ENCODE results near the gene CCDC159.
A peak's percentile ranks its signal among the peaks of the same experiment; 100 is the strongest.

The CCDC159 gene

DNA sequence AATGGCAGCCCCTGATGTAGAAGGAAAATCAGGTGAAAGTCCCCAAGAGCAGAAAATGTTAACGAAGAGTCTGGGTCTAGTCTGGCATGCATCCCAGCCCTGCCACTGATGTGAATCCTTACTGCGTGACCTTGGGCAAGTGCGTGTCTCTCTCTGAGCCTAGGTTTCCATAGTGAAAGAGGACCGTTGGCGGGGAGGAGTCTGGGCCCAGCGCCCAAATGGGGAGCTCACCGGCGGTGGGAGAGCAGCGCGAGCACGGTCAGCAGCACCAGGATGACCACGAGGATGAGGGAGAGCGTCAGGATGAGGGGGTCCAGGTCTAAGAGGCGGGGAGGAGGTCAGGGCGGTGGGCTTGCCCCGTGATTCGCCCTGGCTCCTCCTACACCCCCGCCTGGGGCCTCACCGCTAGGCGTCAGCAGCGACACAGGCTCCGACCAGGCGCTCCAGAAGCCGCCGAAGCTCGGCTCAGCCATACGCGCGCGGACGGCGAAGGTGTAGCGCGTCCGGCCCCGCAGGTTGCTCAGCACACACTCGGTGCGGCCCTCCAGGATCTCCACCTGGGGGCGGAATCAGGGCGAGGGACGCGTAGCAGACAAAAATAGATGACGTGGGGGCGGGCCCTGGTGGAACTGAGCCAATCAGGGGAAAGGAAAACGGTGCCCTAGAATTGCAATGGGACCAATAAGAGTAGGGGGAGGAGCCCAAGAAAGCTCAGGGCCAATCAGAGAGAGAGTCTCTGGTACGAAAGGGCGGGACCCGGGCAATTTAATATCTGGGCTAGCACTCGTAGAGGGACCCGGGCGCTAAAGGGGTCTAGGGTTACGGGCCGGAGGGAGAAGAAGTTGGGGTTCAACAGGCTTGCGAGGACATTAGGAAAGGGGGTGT lies 34.6 kb downstream of the CCDC159 start (continued):
- TF ChIP-seq, protein P1, sequence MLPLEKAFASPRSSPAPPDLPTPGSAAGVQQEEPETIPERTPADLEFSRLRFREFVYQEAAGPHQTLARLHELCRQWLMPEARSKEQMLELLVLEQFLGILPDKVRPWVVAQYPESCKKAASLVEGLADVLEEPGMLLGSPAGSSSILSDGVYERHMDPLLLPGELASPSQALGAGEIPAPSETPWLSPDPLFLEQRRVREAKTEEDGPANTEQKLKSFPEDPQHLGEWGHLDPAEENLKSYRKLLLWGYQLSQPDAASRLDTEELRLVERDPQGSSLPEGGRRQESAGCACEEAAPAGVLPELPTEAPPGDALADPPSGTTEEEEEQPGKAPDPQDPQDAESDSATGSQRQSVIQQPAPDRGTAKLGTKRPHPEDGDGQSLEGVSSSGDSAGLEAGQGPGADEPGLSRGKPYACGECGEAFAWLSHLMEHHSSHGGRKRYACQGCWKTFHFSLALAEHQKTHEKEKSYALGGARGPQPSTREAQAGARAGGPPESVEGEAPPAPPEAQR (tag by site-specific recombination; IDR thresholded peaks at IDR 0.05): no peak
- no peak for TF ChIP-seq KLF10 (tag by site-specific recombination; IDR thresholded peaks at IDR 0.05)
- TF ChIP-seq GLIS2 (tag by site-specific recombination; IDR thresholded peaks at IDR 0.05): peak; percentile 85
- TF ChIP-seq, protein P2, sequence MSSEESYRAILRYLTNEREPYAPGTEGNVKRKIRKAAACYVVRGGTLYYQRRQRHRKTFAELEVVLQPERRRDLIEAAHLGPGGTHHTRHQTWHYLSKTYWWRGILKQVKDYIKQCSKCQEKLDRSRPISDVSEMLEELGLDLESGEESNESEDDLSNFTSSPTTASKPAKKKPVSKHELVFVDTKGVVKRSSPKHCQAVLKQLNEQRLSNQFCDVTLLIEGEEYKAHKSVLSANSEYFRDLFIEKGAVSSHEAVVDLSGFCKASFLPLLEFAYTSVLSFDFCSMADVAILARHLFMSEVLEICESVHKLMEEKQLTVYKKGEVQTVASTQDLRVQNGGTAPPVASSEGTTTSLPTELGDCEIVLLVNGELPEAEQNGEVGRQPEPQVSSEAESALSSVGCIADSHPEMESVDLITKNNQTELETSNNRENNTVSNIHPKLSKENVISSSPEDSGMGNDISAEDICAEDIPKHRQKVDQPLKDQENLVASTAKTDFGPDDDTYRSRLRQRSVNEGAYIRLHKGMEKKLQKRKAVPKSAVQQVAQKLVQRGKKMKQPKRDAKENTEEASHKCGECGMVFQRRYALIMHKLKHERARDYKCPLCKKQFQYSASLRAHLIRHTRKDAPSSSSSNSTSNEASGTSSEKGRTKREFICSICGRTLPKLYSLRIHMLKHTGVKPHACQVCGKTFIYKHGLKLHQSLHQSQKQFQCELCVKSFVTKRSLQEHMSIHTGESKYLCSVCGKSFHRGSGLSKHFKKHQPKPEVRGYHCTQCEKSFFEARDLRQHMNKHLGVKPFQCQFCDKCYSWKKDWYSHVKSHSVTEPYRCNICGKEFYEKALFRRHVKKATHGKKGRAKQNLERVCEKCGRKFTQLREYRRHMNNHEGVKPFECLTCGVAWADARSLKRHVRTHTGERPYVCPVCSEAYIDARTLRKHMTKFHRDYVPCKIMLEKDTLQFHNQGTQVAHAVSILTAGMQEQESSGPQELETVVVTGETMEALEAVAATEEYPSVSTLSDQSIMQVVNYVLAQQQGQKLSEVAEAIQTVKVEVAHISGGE (tag by site-specific recombination; conservative IDR thresholded peaks at IDR 0.05; ENCODE audit: low read depth): peak; percentile 65
- TF ChIP-seq, protein P3, sequence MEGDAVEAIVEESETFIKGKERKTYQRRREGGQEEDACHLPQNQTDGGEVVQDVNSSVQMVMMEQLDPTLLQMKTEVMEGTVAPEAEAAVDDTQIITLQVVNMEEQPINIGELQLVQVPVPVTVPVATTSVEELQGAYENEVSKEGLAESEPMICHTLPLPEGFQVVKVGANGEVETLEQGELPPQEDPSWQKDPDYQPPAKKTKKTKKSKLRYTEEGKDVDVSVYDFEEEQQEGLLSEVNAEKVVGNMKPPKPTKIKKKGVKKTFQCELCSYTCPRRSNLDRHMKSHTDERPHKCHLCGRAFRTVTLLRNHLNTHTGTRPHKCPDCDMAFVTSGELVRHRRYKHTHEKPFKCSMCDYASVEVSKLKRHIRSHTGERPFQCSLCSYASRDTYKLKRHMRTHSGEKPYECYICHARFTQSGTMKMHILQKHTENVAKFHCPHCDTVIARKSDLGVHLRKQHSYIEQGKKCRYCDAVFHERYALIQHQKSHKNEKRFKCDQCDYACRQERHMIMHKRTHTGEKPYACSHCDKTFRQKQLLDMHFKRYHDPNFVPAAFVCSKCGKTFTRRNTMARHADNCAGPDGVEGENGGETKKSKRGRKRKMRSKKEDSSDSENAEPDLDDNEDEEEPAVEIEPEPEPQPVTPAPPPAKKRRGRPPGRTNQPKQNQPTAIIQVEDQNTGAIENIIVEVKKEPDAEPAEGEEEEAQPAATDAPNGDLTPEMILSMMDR (tag by site-specific recombination; IDR thresholded peaks at IDR 0.05): peak; percentile 97
- TF ChIP-seq KLF1 (tag by site-specific recombination; IDR thresholded peaks at IDR 0.05): no peak
- no peak; the same call in 1 of the 2 replicates for TF ChIP-seq ZNF600 (tag by site-specific recombination; IDR thresholded peaks at IDR 0.05)
- TF ChIP-seq SP7 (tag by site-specific recombination; IDR thresholded peaks at IDR 0.05): no peak
- TF ChIP-seq, protein P4, sequence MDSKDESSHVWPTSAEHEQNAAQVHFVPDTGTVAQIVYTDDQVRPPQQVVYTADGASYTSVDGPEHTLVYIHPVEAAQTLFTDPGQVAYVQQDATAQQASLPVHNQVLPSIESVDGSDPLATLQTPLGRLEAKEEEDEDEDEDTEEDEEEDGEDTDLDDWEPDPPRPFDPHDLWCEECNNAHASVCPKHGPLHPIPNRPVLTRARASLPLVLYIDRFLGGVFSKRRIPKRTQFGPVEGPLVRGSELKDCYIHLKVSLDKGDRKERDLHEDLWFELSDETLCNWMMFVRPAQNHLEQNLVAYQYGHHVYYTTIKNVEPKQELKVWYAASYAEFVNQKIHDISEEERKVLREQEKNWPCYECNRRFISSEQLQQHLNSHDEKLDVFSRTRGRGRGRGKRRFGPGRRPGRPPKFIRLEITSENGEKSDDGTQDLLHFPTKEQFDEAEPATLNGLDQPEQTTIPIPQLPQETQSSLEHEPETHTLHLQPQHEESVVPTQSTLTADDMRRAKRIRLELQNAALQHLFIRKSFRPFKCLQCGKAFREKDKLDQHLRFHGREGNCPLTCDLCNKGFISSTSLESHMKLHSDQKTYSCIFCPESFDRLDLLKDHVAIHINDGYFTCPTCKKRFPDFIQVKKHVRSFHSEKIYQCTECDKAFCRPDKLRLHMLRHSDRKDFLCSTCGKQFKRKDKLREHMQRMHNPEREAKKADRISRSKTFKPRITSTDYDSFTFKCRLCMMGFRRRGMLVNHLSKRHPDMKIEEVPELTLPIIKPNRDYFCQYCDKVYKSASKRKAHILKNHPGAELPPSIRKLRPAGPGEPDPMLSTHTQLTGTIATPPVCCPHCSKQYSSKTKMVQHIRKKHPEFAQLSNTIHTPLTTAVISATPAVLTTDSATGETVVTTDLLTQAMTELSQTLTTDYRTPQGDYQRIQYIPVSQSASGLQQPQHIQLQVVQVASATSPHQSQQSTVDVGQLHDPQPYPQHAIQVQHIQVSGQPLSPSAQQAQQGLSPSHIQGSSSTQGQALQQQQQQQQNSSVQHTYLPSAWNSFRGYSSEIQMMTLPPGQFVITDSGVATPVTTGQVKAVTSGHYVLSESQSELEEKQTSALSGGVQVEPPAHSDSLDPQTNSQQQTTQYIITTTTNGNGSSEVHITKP (tag by site-specific recombination; IDR thresholded peaks at IDR 0.05): peak; percentile 40
- no peak for TF ChIP-seq ZNF202 (tag by site-specific recombination; IDR thresholded peaks at IDR 0.05; ENCODE audit: borderline replicate concordance)
- peak; percentile 12; the same call in 1 of the 2 replicates for TF ChIP-seq YY1 (tag by site-specific recombination; IDR thresholded peaks at IDR 0.05)
- no peak for TF ChIP-seq OVOL3 (tag by site-specific recombination; IDR thresholded peaks at IDR 0.05)
- TF ChIP-seq ZNF560 (tag by site-specific recombination; IDR thresholded peaks at IDR 0.05; ENCODE audit: borderline replicate concordance): no peak
- no peak for TF ChIP-seq SCRT1 (tag by site-specific recombination; IDR thresholded peaks at IDR 0.05; ENCODE audit: borderline replicate concordance)
- no peak for TF ChIP-seq KLF8 (tag by site-specific recombination; IDR thresholded peaks at IDR 0.05)
- TF ChIP-seq ZNF10 (tag by site-specific recombination; IDR thresholded peaks at IDR 0.05): 0 out of 2 replicates have a peak, but pooled peaks have one; percentile 48
- peak; percentile 95 for TF ChIP-seq ZBTB20 (tag by site-specific recombination; IDR thresholded peaks at IDR 0.05)
- TF ChIP-seq ZNF664 (tag by site-specific recombination; IDR thresholded peaks at IDR 0.05): no peak
- TF ChIP-seq ZFP37 (tag by site-specific recombination; IDR thresholded peaks at IDR 0.05): peak; percentile 44; the same call in 1 of the 2 replicates
- TF ChIP-seq ZNF132 (tag by site-specific recombination; IDR thresholded peaks at IDR 0.05; ENCODE audit: borderline replicate concordance): no peak
- no peak for TF ChIP-seq ZNF514 (tag by site-specific recombination; IDR thresholded peaks at IDR 0.05)
